ENCODE measurements around the gene RETREG2. TPM values are rescaled to one million over a fixed set of nuclear protein-coding genes. Genes with fewer than 3 reads are reported as not detected.

RETREG2 gene
- total RNA-seq, 6 experiments from 2014 or later, result 77.3 to 102 (median 85.5) TPM

GRCh38 chr2:219133976-219134375, 44.1 kb upstream of the RETREG2 start:
- H3K4me1 Mint-ChIP-seq (ENCODE audit: low read depth), result no peaks in the 10 kb centered on the region
- no peaks in the 10 kb centered on the region; the same call in none of the 2 replicates for H3K27me3 Mint-ChIP-seq (ENCODE audit: insufficient read depth)
- H3K36me3 Mint-ChIP-seq (ENCODE audit: low read depth), result peaks cover 7% of the 10 kb centered on the region; the same call in 1 of the 2 replicates
- no peak overlapping the region for H3K4me3 Mint-ChIP-seq
- no peak overlapping the region for H3K27ac Mint-ChIP-seq
- no peaks in the 10 kb centered on the region for H3K9me3 Mint-ChIP-seq
- no peak for TF ChIP-seq CTCF (IDR thresholded peaks at IDR 0.05)
- DNase-seq, result no peak

- Mint-ChIP-seq H3K4me3 (no peak overlapping the region), H3K27me3 (ENCODE audit: insufficient read depth) (no peaks in the 10 kb centered on the region; the same call in 1 of the 2 replicates), H3K4me1 (ENCODE audit: low read depth) (peaks cover 24% of the 10 kb centered on the region), H3K9me3 (no peaks in the 10 kb centered on the region), H3K27ac (no peak overlapping the region), H3K36me3 (ENCODE audit: low read depth) (peaks cover 13% of the 10 kb centered on the region)
- DNase-seq, result no peak
- no peak for TF ChIP-seq CTCF (IDR thresholded peaks at IDR 0.05)
These were observed 37.4 kb upstream of the RETREG2 start for GRCh38 chr2:219140722-219141121.

- peak; percentile 68 for TF ChIP-seq CTCF (IDR thresholded peaks at IDR 0.05)
- H3K27ac Mint-ChIP-seq, result peak overlapping the region; percentile 69
- H3K4me3 Mint-ChIP-seq, result peak overlapping the region; percentile 19; the same call in 1 of the 2 replicates
- H3K36me3 Mint-ChIP-seq (ENCODE audit: low read depth), result peaks cover 24% of the 10 kb centered on the region
- peaks cover 24% of the 10 kb centered on the region for H3K4me1 Mint-ChIP-seq (ENCODE audit: low read depth)
- H3K27me3 Mint-ChIP-seq (ENCODE audit: insufficient read depth), result no peaks in the 10 kb centered on the region; the same call in none of the 2 replicates
- no peaks in the 10 kb centered on the region for H3K9me3 Mint-ChIP-seq
- DNase-seq, result peak; percentile 90
These were observed 35.7 kb upstream of the RETREG2 start for GRCh38 chr2:219142329-219142728.

- H3K27me3 Mint-ChIP-seq (ENCODE audit: insufficient read depth), result no peaks in the 10 kb centered on the region; the same call in 1 of the 2 replicates
- H3K9me3 Mint-ChIP-seq, result no peaks in the 10 kb centered on the region
- H3K4me3 Mint-ChIP-seq, result no peak overlapping the region
- DNase-seq, result no peak
- peaks cover 10% of the 10 kb centered on the region; the same call in 1 of the 2 replicates for H3K4me1 Mint-ChIP-seq (ENCODE audit: low read depth)
- H3K27ac Mint-ChIP-seq, result no peak overlapping the region
- peaks cover 20% of the 10 kb centered on the region for H3K36me3 Mint-ChIP-seq (ENCODE audit: low read depth)
- TF ChIP-seq CTCF (IDR thresholded peaks at IDR 0.05), result no peak
These were observed 28.4 kb upstream of the RETREG2 start for GRCh38 chr2:219149667-219150066.

GRCh38 chr2:219155054-219155644, 22.9 kb upstream of the RETREG2 start:
- peak; percentile 52 for DNase-seq
- Mint-ChIP-seq H3K27ac (no peak overlapping the region), H3K4me1 (ENCODE audit: low read depth) (peaks cover 45% of the 10 kb centered on the region)

More at GRCh38 chr2:219155054-219155644, 22.9 kb upstream of the RETREG2 start:
- TF ChIP-seq CTCF (IDR thresholded peaks at IDR 0.05), result peak; percentile 90
- Mint-ChIP-seq H3K27me3 (ENCODE audit: insufficient read depth) (no peaks in the 10 kb centered on the region; the same call in 1 of the 2 replicates), H3K36me3 (ENCODE audit: low read depth) (peaks cover 5% of the 10 kb centered on the region; the same call in 1 of the 2 replicates), H3K4me3 (no peak overlapping the region), H3K9me3 (no peaks in the 10 kb centered on the region)
